Measurements from ENCODE around the gene ACSF3. TPM values are rescaled to one million over a fixed set of nuclear protein-coding genes. Genes with fewer than 3 reads are reported as not detected.

ACSF3 gene
- total RNA-seq, 1 experiment from 2014 or later = 34.0 TPM

DNA sequence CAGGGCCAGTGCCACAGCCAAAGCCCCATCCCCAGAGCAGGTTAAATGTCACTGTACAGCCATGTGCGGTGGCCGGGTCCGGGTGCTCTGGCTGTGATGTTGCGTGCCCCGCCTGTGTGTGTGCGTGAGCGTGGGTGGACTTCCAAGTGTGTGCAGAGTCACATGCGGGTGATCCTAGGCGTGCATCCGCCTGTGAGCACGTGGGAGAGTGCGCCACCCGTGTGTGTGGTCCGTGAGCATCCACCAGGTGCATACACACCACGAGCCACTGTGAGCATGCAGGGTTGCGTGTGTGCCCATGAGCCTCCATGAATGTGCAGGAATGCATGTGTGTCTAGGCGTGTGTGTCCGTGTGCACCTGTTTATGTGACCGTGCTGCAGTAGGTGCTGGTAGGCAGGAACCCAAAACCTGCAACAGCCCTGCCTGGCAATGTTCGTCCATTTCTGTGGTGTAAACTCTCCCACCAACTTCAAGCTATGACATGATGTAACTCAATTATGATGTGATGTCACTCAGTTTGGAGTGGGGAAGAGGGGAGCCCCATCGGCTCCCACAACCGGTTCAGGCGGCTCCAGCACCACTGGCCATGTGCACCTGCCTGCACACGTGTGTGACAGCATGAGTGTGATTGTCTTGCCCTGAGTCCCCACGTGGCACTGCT is 37.6 kb upstream of the ACSF3 start:
- Histone ChIP-seq H3K9me3 (ENCODE audit: insufficient read depth, low read depth) (no peaks in the 10 kb centered on the region), H3K27ac (no peak overlapping the region), H3K9me2 (ENCODE audit: insufficient read depth) (no peaks in the 10 kb centered on the region), H3K4me1 (replicated peaks; ENCODE audit: insufficient read depth) (no peaks in the 10 kb centered on the region), H3K36me3 (ENCODE audit: low read depth) (no peaks in the 10 kb centered on the region), H3K79me2 (ENCODE audit: low read depth) (no peaks in the 10 kb centered on the region), H4K20me1 (ENCODE audit: insufficient read depth) (no peaks in the 10 kb centered on the region), H2AFZ (no peak overlapping the region), H3K4me2 (no peak overlapping the region), H3F3A (ENCODE audit: insufficient read depth, low read depth) (no peaks in the 10 kb centered on the region), H3K4me3 (no peak overlapping the region), H3K27me3 (ENCODE audit: insufficient read depth, low read depth) (peaks cover 60% of the 10 kb centered on the region)
- intact Hi-C loops (cut with micrococcal nuclease; ENCODE audit: unreplicated experiment) = loop anchor here (10.0 kb wide), 1 partner anchor 131 kb away; no protein-coding TSS in a partner anchor
- POLR2A ChIA-PET (ENCODE audit: unreplicated experiment) = no interaction called here
- TF ChIP-seq, protein P1, sequence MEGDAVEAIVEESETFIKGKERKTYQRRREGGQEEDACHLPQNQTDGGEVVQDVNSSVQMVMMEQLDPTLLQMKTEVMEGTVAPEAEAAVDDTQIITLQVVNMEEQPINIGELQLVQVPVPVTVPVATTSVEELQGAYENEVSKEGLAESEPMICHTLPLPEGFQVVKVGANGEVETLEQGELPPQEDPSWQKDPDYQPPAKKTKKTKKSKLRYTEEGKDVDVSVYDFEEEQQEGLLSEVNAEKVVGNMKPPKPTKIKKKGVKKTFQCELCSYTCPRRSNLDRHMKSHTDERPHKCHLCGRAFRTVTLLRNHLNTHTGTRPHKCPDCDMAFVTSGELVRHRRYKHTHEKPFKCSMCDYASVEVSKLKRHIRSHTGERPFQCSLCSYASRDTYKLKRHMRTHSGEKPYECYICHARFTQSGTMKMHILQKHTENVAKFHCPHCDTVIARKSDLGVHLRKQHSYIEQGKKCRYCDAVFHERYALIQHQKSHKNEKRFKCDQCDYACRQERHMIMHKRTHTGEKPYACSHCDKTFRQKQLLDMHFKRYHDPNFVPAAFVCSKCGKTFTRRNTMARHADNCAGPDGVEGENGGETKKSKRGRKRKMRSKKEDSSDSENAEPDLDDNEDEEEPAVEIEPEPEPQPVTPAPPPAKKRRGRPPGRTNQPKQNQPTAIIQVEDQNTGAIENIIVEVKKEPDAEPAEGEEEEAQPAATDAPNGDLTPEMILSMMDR (conservative IDR thresholded peaks at IDR 0.05) = no peak
- no peak for TF ChIP-seq EZH2 (IDR thresholded peaks at IDR 0.05; ENCODE audit: low read depth)
- CTCF ChIA-PET = no interaction called here
- BruUV-seq (replicated peaks) = no TSS peak
- DNase-seq = no peak

DNA sequence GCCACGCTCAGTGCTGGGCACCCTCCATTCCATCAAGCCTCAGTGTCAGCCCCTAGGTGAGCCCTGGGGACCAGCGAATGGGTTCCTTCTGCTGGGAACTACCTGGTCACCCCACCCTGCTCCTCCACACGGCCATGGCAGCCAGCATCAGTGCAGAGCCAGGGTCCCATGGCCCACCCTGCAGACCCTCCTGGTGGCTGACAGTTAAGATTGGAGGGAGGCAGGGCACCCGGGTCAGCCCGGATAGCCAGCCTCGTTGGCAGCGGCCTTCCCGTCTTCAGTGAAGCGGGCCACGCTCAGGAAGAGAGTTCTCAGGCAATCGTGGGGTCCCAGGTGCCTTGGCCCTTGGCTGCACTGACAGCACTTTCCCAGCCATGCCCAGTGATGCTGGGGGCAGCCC is 37.1 kb upstream of the ACSF3 start:
- H3K27ac ChIP-seq = no peak overlapping the region
- no peaks in the 10 kb centered on the region for H3F3A ChIP-seq (ENCODE audit: insufficient read depth, low read depth)
- no peaks in the 10 kb centered on the region for H3K9me2 ChIP-seq (ENCODE audit: insufficient read depth)
- intact Hi-C loops (cut with micrococcal nuclease; ENCODE audit: unreplicated experiment) = loop anchor here (10.0 kb wide), 1 partner anchor 132 kb away; no protein-coding TSS in a partner anchor
- H4K20me1 ChIP-seq (ENCODE audit: insufficient read depth) = no peaks in the 10 kb centered on the region
- no peak for DNase-seq
- H2AFZ ChIP-seq = no peak overlapping the region
- H3K4me3 ChIP-seq = no peak overlapping the region
- H3K4me2 ChIP-seq = no peak overlapping the region
- no peaks in the 10 kb centered on the region for H3K9me3 ChIP-seq (ENCODE audit: insufficient read depth, low read depth)
- no peaks in the 10 kb centered on the region for H3K79me2 ChIP-seq (ENCODE audit: low read depth)
- H3K27me3 ChIP-seq (ENCODE audit: insufficient read depth, low read depth) = peaks cover 60% of the 10 kb centered on the region
- ChIA-PET POLR2A (ENCODE audit: unreplicated experiment) (no interaction called here), CTCF (no interaction called here)
- no TSS peak for BruUV-seq (replicated peaks)
- no peaks in the 10 kb centered on the region for H3K4me1 ChIP-seq (replicated peaks; ENCODE audit: insufficient read depth)
- no peak for TF ChIP-seq EZH2 (IDR thresholded peaks at IDR 0.05; ENCODE audit: low read depth)
- TF ChIP-seq, protein P1 (conservative IDR thresholded peaks at IDR 0.05) = no peak
- H3K36me3 ChIP-seq (ENCODE audit: low read depth) = no peaks in the 10 kb centered on the region

DNA sequence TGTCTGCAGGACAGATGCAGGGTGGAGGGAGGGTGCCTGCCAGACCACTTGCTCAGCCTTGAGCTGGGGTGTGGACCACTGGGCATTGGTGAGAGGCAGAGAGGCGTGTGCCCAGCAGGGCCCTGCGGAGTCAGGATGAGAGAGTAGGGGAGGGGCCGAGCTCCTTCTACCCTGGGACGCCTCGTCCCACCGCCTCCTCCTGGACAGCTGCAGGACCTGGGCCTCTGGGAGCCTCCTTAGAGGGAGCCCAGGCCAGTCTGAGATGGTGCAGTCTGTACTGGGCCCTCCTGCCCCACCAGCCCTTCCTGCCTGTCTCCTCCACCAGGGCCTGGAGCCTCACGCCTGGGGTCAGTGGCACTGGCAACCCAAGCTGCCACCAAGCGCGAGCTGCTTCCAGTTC is 35.9 kb upstream of the ACSF3 start:
- Histone ChIP-seq H3K27me3 (ENCODE audit: insufficient read depth, low read depth) (peaks cover 65% of the 10 kb centered on the region), H3K36me3 (ENCODE audit: low read depth) (no peaks in the 10 kb centered on the region), H3K4me3 (no peak overlapping the region), H2AFZ (no peak overlapping the region), H4K20me1 (ENCODE audit: insufficient read depth) (no peaks in the 10 kb centered on the region), H3K9me3 (ENCODE audit: insufficient read depth, low read depth) (no peaks in the 10 kb centered on the region), H3K27ac (no peak overlapping the region), H3K79me2 (ENCODE audit: low read depth) (no peaks in the 10 kb centered on the region), H3K9me2 (ENCODE audit: insufficient read depth) (no peaks in the 10 kb centered on the region), H3F3A (ENCODE audit: insufficient read depth, low read depth) (no peaks in the 10 kb centered on the region), H3K4me1 (replicated peaks; ENCODE audit: insufficient read depth) (no peaks in the 10 kb centered on the region), H3K4me2 (no peak overlapping the region)
- BruUV-seq (replicated peaks) = no TSS peak
- no peak for DNase-seq
- POLR2A ChIA-PET (ENCODE audit: unreplicated experiment) = no interaction called here
- no peak for TF ChIP-seq EZH2 (IDR thresholded peaks at IDR 0.05; ENCODE audit: low read depth)
- TF ChIP-seq, protein P1 (conservative IDR thresholded peaks at IDR 0.05) = no peak
- intact Hi-C loops (cut with micrococcal nuclease; ENCODE audit: unreplicated experiment) = loop anchor here (10.0 kb wide), 1 partner anchor 133 kb away; no protein-coding TSS in a partner anchor
- CTCF ChIA-PET = no interaction called here

Measured in PC-9 (cell line).